Small intestine (tissue), 7 donors: ENCODE results near the gene HTRA1. TPM values are rescaled to one million over a fixed set of nuclear protein-coding genes. Genes with fewer than 3 reads are reported as not detected.

ENCODE experiments used
- DNase-seq, 2 donors: peaks; one replicate each; pipeline versions ENCODE4 v3.0.0 to v3.0.0-alpha.2; 2013
- FAIRE-seq: peaks from 2 replicates; lab custom pipeline; 2012; peaks lifted over from hg19 to GRCh38; lab: Jason Lieb, UNC
- H3K27ac ChIP-seq, 3 donors: one replicate each; pipeline ENCODE4 v1.5.1; 2013; ENCODE audit warnings: low read length in 2 of 3, mild to moderate bottlenecking in 2 of 3, control low read depth in 1 of 3, inconsistent platforms in 1 of 3, low read depth in 1 of 3, moderate library complexity in 1 of 3
- H3K27me3 ChIP-seq, 3 donors: one replicate each; pipeline ENCODE4 v1.6.1; 2013; ENCODE audit warnings: low read length in 3 of 3, inconsistent platforms in 1 of 3; ENCODE audit not compliant: control insufficient read depth in 3 of 3, insufficient read depth in 3 of 3
- H3K36me3 ChIP-seq, 3 donors: one replicate each; pipeline ENCODE4 v1.6.1; 2013; ENCODE audit warnings: low read length in 3 of 3, inconsistent platforms in 1 of 3, low read depth in 1 of 3, mild to moderate bottlenecking in 1 of 3, moderate library complexity in 1 of 3; ENCODE audit not compliant: control insufficient read depth in 3 of 3, insufficient read depth in 2 of 3
- H3K4me1 ChIP-seq, 3 donors: one replicate each; pipeline ENCODE4 v1.6.1; 2013; ENCODE audit warnings: low read length in 2 of 3, inconsistent platforms in 1 of 3, low read depth in 1 of 3, mild to moderate bottlenecking in 1 of 3, moderate library complexity in 1 of 3; ENCODE audit not compliant: control insufficient read depth in 3 of 3, insufficient read depth in 2 of 3
- H3K4me3 ChIP-seq, 3 donors: one replicate each; pipeline ENCODE4 v1.5.1; 2013; ENCODE audit warnings: low read length in 3 of 3, control low read depth in 1 of 3, inconsistent platforms in 1 of 3, low read depth in 1 of 3, mild to moderate bottlenecking in 1 of 3, moderate library complexity in 1 of 3
- H3K9me3 ChIP-seq, 2 donors: one replicate each; pipeline ENCODE4 v1.6.1; 2013; ENCODE audit warnings: low read depth in 1 of 2, low read length in 1 of 2; ENCODE audit not compliant: control insufficient read depth in 2 of 2, insufficient read depth in 1 of 2
- WGBS, 3 donors: extraction: QIAGEN DNeasy Blood & Tissue Kit; methylation state at CpG; one replicate each; pipeline ENCODE4 v1.1.7; 2013; 5-methylcytosine and 5-hydroxymethylcytosine counted together
- polyA plus RNA-seq, 4 donors: library from polyadenylated mRNA; stranded (reverse) in 3 of 4; unstranded in 1 of 4; fragments of 200-250 nt in 3 of 4; fragments of 120-200 nt in 1 of 4; gene quantifications; one replicate each; pipeline versions ENCODE4 v1.2.1 to v1.2.3, GENCODE V29; 2013
- donor health status: healthy with polysubstance abuse.
- donor health status: control.
- donor health status: control.
- donor health status: Bipolar disorder and iron deficiency.
- donor health status: healthy.

Gene HTRA1
- polyA plus RNA-seq, 4 donors: 1.6 to 44.7 (median 15.4) TPM

DNA sequence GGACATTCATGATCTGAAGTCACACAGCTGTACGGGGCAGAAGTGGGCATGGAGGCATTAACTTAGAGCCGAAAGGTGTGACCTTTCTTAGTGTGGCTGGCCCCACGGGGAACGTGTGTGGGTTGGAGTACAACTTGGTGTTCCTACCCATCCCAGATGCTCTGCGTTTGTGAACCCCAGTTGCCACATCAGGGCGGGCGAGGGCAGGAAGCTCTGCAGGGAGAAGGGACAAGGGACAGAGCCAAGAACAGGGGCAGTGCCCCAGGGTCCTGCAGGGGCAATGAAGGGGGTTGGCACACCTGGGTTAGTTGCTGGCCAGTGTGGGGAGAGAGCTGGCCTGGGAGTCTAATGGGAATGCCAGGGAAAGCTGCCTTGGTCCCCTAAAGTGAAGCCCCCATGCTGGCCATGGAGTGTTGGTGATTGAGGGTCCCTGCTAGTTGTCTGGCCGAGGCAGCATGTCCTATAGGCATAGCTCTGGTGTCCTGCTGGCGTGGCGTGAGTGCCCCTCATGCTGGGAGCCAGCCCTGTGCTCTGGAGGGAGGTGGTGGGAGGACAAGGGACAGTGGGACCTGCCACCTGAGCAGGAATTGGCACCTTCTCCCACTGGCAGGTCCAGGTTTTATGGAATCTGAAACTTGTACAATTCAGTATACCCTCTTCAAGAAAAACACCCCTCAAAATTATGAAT is 18.9 kb downstream of the HTRA1 start:
- H3K27me3 ChIP-seq: no peaks in the 10 kb centered on the region
- WGBS, 3 donors: 85 to 91% (median 87%) methylated on average over 10 of the region's 10 CpGs
- DNase-seq: no peak
- peaks cover 0 to 14% (median 0%) of the 10 kb centered on the region in 3 donors for H3K4me1 ChIP-seq
- H3K36me3 ChIP-seq: peaks cover 0 to 8% (median 0%) of the 10 kb centered on the region in 3 donors
- H3K9me3 ChIP-seq: peaks cover 0 to 8% of the 10 kb centered on the region in 2 donors
- FAIRE-seq: no peak
- H3K4me3 ChIP-seq: no peak overlapping the region
- H3K27ac ChIP-seq: no peak overlapping the region

DNA sequence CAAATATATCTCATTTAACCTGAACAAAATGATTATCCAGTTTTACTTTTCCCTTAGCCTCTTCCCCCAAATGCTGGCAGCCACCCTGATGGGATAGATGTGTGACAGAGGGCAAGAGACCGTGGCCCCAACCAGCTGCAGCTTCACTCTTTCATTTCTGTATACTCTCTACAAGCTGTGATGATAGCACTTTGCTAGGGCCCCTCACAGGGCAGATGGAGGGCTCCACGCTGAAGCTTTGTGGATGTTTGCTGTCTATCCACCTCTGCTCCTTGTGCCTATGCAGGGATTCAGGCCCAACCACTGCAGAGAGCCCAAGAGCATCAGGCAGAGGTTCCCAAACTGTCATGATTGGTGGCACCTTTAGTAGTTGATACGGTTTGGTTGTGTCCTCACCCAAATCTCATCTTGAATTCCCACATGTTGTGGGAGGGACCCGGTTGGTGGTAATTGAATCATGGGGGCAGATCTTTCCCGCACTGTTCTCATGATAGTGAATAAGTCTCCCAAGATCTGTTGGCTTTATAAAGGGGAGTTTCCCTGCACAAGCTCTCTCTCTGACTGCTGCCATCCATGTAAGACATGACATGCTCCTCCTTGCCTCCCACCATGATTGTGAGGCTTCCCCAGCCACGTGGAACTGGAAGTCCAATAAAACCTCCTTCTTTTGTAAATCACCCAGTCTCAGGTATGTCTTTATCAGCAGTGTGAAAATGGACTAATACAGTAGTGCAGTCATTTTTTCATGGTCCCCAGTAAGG is 20.1 kb downstream of the HTRA1 start:
- DNase-seq: no peak
- peaks cover 0 to 8% of the 10 kb centered on the region in 2 donors for H3K9me3 ChIP-seq
- 87 to 90% (median 88%) methylated on average over 6 of the region's 6 CpGs for WGBS, 3 donors
- H3K27ac ChIP-seq: no peak overlapping the region
- H3K27me3 ChIP-seq: no peaks in the 10 kb centered on the region
- peaks cover 0 to 6% (median 0%) of the 10 kb centered on the region in 3 donors for H3K36me3 ChIP-seq
- peaks cover 0 to 2% (median 0%) of the 10 kb centered on the region in 3 donors for H3K4me1 ChIP-seq
- FAIRE-seq: no peak
- no peak overlapping the region for H3K4me3 ChIP-seq

DNA sequence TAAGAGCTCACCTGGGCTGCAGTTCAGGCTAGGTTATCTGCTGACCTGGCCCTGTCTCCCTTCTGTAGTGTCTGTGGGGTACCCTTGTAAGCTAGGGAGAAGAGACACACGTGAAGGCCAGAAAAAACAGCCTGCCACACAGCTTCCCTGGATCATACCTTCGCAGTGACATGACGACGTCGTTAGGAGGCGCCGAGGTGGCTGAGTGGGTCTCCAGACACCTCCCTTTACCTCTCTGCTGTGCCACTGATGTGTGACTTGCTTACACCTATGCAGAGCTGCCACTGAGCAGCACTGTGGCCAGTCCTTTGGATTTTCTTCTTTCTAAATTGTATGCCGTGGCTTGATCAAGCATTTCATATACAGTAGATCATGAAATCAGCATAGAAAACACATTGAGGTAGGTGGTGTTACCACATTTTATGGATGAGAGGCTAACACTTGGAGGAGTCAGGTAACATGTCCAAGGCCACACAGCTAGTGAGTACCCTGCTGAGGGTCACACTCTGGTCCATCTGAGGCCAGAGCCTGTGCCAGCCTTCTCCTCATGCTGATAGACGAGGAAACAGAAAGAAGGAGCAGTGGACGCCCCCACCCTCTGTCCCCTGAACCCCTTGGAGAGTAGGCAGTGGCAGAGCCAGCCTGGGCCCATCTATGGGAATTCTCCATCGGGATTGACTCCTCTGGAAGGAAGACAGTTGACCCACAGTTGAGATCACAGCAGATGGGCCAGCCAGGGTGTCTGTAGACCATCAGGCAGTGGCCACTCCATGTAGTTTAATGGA is 23.1 kb downstream of the HTRA1 start:
- FAIRE-seq (no peak), DNase-seq (no peak)
- no peak overlapping the region for H3K4me3 ChIP-seq
- 88 to 95% (median 90%) methylated on average over 11 of the region's 11 CpGs for WGBS, 3 donors
- peaks cover 0 to 8% of the 10 kb centered on the region in 2 donors for H3K9me3 ChIP-seq
- H3K4me1 ChIP-seq: no peaks in the 10 kb centered on the region
- no peaks in the 10 kb centered on the region for H3K27me3 ChIP-seq
- H3K36me3 ChIP-seq: peaks cover 0 to 6% (median 0%) of the 10 kb centered on the region in 3 donors
- H3K27ac ChIP-seq: no peak overlapping the region

DNA sequence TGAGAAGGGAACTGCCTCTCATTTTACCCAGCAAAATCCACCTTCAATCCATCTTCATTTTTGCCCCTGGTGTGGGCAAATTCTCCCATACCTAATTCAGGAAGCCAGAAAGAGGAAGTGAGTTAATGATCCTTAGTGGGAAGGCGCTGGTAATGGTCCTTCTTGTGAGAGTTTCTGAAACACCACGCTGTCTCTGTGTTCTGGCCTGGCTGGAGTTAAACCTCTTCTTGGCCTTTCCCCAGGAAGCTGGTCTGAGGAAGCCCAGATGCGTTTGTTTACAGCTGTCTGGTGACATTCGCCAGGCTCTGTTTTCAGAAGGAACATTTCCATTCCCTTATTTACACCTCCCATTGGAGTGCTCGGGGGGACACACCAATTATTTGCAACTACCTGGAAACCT is 24.3 kb downstream of the HTRA1 start:
- H3K4me1 ChIP-seq: no peaks in the 10 kb centered on the region
- peaks cover 0 to 8% of the 10 kb centered on the region in 2 donors for H3K9me3 ChIP-seq
- H3K27ac ChIP-seq: no peak overlapping the region
- no peak overlapping the region for H3K4me3 ChIP-seq
- no peaks in the 10 kb centered on the region for H3K27me3 ChIP-seq
- DNase-seq (peak in 1 of 2 donors; percentile 21), FAIRE-seq (no peak)
- 32 to 70% (median 65%) methylated on average over 5 of the region's 5 CpGs for WGBS, 3 donors
- H3K36me3 ChIP-seq: peaks cover 0 to 10% (median 0%) of the 10 kb centered on the region in 3 donors

DNA sequence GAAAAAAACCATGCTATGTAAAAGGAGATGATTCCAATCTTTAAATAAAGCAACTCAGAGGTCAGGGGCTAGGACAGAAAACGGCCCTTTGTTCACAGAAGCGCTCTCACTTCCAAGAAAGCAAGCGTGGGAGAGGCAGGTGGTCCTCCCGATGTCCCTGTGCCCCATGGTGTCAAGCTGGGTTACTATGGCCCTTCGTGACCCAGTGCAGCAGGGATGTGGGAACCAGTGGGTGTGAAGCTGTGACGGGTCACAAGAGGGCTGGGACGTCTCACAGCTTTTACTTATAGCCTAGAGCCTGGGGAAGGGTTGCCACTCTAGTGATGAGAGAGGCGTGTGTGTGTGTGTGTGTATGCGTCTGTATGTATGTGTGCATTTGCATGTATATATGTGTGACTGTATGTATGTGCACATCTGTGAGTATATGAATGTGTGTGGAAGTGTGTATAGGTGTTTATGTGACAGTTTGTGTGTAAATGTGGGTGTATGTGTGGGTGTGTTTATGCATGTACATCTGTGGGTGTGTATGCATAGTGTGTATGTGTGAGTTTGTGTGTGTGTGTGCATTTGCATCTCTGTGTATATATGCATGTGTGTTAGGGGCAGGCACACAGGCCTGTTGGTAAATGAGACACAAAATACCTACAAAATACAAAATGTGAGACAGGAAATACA is 25.2 kb downstream of the HTRA1 start:
- no peak overlapping the region for H3K27ac ChIP-seq

DNA sequence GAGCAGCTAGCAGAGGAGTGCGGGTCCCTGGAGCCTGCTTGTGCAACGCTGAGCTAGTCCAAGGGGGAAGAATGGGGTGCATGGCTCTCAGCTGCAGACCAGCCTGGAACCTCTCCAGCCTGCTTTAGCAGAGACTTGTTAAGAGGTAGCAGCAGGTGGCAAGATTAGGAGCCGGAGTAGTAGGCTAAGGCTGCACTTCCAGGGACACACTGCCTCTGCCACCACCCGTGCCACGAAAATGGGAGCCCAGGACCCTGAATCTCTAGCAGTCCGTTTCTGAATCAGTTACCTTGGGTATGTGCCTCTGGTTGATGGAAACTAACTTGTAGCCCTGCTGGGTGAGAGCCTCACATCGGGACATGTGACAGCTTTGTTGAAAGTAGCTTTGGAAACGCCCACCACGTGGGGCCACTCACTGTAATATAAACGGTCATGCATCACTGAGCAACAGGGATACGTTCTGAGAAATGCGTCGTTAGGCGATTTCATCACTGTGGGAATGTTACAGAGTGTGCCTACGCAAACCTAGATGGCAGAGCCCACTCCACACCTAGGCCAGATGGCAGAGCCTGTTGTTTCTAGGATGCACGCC is 25.9 kb downstream of the HTRA1 start:
- FAIRE-seq (no peak), DNase-seq (peak in 1 of 2 donors; percentile 53)
- H3K4me3 ChIP-seq: no peak overlapping the region
- H3K4me1 ChIP-seq: no peaks in the 10 kb centered on the region
- 58 to 81% (median 80%) methylated on average over 16 of the region's 16 CpGs for WGBS, 3 donors
- H3K9me3 ChIP-seq: no peaks in the 10 kb centered on the region
- no peaks in the 10 kb centered on the region for H3K27me3 ChIP-seq
- H3K27ac ChIP-seq: no peak overlapping the region
- H3K36me3 ChIP-seq: peaks cover 0 to 14% (median 0%) of the 10 kb centered on the region in 3 donors

More for the DNA sequence above, 25.2 kb downstream of the HTRA1 start:
- peaks cover 0 to 3% of the 10 kb centered on the region in 2 donors for H3K9me3 ChIP-seq
- no peaks in the 10 kb centered on the region for H3K27me3 ChIP-seq
- WGBS, 3 donors: 74 to 90% (median 80%) methylated on average over 9 of the region's 9 CpGs
- FAIRE-seq: no peak
- no peaks in the 10 kb centered on the region for H3K4me1 ChIP-seq
- peaks cover 0 to 14% (median 0%) of the 10 kb centered on the region in 3 donors for H3K36me3 ChIP-seq
- H3K4me3 ChIP-seq: no peak overlapping the region
- DNase-seq: no peak

DNA sequence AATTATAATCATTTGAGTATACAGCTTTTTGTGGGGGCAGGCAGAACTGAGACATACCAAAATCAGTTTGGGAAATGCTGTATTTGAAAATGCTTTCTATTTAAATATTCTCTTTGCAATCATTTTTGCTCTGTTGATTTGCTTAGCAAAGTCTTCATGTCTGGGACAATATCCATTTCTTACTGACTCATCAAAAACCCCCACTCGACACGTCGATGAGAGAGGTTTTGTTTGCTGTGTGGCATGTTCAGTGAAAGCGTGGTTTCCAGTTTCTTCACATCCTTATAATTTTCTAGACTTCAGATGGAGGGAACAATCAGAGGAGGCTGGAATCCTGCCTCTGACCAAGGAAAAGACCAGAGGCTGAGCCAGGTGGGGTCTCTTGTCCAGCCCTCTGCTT is 28.9 kb downstream of the HTRA1 start:
- Histone ChIP-seq H3K9me3 (no peaks in the 10 kb centered on the region), H3K27me3 (no peaks in the 10 kb centered on the region), H3K36me3 (peaks cover 0 to 28% (median 0%) of the 10 kb centered on the region in 3 donors), H3K4me1 (no peaks in the 10 kb centered on the region), H3K27ac (no peak overlapping the region), H3K4me3 (no peak overlapping the region)
- FAIRE-seq (no peak), DNase-seq (no peak)
- 71 to 86% (median 80%) methylated on average over 4 of the region's 4 CpGs for WGBS, 3 donors
